Activated CD4-positive, alpha-beta T cell treated with anti-CD3 and anti-CD28 coated beads, Interleukin-2, amount 50 U/mL, for 4 hours (primary cell): Measurements from ENCODE around the gene DBNL.

Experiments
- DNase-seq, 2 experiments: peaks; one replicate each; pipeline ENCODE4 v3.0.0-alpha.2; 2020

DBNL gene

DNA sequence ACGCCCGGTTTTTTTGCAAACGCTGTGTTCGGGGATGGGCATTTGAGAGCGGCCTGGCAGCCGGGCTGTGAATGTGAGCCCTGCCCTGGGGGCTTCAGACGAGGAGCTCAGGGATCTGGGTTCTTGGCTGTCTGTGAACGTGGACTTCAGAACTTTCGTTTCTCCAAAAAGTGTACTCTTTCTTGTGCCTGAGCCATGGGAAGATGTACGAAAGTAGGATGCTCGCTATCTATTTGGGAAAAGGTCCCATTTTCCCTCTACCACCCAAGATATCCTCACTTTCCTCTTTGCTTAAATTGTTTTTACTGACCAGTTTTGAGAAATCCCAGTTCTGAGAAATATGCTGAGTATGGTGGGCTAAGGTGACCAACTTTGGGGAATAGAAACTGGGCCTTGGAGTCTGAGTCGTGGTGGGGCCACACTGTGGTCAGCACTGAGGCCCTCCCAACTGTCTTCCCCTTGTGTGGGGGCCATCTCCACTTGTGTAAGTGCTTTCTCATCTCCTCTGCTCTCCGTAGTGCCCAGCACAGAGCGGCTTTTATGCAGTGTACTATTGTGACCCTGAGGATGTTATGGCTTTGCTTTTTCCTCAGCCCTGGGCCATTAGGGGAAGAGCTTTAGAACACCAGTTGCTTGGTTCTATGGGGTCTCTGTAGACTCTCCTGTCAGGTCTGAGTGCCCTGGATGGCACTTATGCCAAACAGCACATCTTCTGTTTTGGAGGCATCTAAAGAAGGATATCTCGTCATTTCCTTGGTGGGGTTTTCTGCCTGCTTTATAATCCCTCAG is 918 bp downstream of the DBNL start:
- no peak for DNase-seq

DNA sequence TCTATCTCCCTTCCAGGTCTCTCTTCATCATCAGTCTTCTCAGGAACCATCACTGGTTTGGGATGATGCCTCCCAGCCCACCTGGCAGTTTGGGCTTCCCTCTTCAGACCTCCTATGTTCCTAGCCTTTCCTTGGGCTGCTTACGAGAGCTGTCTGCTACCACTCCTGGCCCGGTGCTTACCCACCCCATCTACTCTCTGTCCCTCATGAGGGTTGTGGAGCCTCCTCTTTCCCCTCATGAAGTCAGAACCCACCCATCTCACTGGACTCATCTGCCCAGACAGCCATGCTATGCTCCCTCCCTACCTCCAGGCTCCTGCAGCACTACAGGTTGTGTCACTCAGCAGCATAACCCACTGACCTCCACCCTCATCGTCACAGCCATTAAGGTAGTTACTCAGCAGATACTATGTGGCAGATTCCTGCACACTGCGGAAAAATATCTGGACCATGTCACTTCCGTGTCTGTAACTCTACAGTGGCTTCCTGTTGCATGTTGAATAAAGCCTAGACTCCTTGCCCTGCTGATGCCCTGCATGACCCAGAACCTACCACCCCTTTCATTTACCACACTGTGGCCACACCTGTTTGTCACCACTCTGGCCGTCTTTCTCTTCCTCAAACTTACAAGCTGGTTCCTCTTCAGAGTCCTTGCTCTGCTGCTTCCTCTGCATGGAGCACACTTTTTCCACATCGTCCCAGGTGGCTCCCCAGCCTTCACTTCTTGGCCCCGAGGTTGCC is 2.0 kb downstream of the DBNL start:
- DNase-seq: no peak

DNA sequence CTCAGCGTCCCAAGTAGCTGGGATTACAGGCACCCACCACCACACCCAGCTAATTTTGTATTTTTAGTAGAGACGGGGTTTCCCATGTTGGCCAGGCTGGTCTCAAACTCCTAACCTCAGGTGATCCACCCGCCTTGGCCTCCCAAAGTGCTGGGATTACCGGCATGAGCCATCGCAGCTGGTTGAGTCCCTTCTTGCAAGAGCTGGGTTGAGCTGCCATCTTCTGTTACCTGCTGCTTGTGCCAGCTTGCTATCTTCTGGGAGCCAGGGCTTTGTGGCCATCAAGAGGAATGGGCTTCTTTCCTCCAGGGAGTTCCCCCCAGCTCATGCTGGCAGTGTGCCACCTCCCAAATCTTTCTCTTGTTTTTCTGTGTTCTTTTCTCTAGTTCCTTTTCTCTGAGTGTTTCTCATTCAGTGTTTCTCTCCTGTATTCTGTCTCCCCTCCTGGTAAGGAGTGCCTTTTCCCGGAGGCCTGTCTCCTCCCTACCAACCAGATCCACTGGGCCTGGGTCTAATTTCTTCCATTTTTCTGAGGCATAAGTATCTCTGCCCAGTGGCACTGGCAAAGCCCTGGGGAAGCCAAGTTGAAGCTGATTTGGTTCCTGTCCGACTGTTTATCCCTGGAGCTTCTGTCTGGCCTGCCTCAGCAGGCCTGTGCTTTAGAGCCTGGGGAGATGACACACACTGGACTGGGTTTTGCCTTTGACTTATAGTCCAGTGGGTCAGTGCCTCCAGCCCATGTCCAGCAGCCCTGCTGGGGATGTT is 3.7 kb downstream of the DBNL start:
- no peak for DNase-seq

DNA sequence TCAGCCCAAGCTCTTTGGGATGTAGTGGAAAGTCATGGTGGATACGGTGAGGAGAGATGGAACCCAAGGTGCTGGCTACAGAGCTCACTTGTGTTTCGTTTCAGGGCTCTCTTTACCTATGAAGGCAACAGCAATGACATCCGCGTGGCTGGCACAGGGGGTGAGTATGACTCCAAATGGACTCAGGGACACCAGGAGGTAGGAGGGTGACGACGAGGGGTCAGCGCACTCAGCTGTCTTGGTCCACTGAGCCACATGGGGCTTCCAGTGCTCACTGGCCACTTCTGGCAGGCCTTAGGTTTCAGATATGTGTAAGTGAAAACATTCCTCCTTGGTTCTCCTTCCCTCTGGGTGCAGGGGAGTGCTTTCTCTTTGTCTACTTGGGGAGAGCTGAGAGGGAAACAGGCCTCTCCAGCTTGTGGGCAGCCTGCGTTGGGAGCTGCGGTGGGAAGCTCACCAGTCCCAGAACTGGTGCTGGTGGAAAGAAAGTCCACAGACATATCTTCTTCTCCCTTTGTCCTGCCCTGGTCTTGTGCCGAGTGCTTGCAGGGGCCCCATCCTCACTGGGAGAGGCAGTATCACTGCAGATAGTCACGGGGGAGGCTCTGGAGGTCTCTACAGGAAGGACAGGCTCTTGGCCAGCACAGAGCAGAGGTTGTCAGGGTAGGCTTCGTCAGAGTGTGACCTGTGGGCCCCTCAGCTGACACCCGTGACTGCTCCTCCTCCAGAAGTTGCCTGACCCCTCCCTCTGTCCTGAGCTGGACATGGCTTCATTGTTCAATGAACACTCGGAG is 5.8 kb downstream of the DBNL start:
- DNase-seq: no peak

DNA sequence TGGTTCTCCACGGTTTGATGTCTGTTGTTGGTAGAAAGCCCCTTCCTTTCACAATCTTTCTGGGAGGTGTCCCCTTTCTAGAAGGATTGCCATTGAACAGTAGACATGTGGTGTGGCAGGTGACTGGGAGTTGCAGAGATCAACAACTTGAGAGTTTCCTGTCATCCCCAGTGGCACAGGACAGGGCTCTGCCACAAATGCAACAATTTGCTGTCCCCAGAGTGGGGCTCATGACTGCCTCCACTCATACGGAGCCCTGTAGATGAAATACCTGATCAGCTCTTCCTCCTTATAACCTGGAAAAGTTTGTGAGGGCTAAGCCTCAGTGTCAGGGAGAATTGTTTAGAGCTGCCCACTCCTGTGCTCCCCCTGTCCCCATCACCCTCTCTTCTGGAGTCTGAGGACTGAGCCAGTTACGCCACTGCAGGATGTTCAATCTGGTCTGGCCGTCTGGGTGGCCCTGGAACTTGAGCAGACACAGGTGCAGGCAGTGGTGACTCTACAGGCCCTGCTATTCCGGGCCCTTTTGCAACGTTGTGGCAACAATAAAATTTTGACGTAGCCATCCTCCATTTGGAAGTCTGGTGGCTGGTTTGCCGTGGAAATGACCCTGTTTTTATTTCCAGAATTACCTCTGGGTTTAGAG is 6.5 kb downstream of the DBNL start:
- no peak for DNase-seq

DNA sequence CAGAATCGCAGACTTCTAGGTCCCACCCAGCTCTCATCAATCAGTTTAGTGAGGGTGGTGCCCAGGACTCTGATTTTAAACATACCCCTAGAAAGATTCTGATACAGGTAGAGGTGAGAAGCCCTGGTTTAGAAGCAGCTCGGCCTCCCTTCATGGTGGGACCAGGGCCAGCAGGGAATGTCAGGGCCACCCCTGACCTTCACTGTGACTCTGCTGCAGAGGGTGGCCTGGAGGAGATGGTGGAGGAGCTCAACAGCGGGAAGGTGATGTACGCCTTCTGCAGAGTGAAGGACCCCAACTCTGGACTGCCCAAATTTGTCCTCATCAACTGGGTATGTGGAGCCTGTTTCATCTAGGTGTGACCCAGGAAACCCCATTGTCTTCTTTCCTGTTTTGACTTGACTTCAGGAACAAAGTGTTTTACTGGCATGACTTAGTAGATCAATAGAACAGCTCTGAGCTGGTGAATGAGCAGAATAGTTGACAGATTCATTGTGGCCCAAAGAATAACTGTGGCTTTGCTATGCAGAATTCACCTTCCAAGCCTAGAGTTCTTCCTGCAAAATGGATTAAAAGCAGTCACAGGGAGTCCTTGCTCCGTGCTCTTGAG is 7.2 kb downstream of the DBNL start:
- DNase-seq: no peak

DNA sequence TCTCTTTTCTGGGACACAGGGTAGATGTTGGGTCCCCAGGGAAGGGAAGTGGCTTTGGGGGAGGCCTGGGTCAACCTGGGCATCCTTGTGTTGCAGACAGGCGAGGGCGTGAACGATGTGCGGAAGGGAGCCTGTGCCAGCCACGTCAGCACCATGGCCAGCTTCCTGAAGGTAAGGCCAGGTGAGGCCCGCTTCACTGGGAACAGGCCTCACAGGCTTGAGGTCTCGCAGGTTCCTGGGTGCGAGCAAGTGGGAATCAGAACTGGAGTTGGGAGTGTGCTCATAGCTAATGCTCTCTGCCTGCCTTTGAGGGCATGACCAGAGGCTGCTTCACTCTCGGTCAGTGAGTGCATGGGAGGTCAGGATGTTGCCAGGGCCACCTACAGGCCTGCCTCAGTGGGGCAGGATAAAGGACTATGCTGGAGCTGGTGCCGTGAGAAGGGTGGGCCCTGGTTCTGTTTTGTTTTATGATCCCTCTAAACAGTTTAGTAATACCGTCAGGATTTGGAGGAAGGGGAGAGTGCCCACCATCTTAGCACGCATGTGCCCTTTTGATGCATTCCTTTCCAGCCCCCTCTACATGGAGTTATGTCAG is 8.4 kb downstream of the DBNL start:
- no peak for DNase-seq

DNA sequence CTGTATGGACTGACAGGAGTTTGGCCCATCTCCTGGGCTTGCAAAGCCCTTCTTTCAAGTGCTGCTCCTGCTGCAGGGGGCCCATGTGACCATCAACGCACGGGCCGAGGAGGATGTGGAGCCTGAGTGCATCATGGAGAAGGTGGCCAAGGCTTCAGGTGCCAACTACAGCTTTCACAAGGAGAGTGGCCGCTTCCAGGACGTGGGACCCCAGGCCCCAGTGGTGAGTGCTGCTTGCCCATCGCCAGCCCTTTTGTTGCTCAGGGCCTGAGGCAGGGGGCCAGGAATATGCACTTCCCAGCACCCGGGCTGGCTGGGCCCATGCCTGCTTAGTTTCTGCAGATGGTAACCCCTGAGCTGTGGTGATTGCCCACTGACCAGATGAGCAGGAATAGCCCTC is 12.2 kb downstream of the DBNL start:
- no peak for DNase-seq

DNA sequence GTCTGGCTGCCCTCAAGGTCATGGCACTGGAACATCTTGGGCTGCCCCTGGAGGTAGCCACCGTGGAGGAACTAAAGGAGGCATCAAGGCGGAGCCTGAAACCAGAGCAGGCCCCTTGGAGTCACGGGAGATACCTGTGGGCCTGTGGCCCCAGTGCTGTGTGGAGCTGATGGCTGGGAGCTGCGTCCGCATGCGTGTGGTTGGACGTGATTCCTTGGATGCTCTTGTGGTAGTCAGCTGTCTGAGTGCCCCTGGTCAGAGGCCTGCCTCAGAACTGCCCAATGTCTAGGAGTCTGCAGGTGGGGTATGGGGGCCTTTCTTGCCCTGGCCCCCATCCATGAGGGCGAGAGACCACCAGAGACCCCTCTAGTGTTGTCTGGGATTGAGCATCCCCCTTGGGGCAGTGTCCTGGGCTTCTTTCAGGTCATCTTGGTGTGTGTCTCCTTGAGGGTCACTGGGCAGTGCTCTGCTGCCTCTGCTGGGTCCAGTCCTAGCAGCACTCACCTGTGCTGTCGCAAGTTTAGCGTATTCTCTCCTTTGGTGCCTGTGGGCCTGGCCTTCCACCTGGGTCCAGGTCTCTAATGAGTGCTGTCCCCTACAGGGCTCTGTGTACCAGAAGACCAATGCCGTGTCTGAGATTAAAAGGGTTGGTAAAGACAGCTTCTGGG is 12.8 kb downstream of the DBNL start:
- DNase-seq: no peak

DNA sequence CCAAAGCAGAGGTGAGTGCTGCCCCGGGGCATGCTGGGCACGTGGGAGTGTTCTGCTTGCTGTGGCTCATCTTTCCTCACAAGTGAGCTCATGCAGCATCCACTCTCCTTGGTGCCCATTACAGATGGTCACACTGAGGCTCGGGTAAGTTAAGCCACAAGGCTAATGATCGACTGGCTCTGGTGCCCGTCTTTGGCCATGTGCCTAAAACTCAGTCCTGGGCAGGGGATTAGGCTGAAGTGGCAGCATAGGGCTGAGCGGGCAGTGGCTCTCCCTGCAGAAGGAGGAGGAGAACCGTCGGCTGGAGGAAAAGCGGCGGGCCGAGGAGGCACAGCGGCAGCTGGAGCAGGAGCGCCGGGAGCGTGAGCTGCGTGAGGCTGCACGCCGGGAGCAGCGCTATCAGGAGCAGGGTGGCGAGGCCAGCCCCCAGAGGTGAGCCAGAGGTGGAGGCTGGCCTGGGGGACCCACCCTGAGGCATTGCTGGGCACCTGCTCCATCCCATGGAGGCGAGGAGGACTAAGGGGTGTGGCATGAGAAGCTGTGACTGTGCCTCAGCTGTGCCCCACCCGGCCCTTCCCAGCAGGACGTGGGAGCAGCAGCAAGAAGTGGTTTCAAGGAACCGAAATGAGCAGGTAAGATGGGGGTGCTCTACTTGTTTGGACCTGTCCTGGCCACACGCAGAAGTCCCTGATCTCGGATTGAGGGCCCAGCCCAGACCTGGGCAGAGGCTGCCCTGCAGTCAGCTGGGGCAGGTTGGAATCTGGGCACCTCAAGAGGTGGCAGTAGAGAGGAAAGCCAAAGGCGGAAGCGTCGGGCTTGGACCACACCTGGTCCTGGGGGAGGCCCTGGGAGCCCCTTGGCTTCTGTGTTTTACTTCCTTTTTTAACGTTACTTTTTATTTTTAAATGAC is 13.6 kb downstream of the DBNL start:
- no peak for DNase-seq

DNA sequence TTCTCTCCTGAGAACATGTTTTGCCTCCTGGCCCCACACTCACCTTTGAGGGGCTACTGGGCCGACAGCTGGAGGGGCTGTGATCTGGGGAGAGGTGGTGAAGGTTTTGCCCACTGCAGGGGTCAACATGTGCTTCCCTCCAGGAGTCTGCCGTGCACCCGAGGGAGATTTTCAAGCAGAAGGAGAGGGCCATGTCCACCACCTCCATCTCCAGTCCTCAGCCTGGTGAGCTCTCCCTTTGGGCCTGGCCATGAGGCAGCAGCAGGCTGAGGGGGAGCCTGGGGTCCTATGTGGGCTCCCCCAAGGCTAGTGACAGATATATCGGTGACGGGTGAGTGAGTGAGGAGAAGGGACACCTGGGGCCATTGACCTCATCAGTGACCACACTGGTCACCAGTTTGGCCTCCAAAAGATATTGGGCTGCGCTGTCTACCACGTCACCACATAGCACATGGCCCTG is 14.3 kb downstream of the DBNL start:
- DNase-seq: no peak

DNA sequence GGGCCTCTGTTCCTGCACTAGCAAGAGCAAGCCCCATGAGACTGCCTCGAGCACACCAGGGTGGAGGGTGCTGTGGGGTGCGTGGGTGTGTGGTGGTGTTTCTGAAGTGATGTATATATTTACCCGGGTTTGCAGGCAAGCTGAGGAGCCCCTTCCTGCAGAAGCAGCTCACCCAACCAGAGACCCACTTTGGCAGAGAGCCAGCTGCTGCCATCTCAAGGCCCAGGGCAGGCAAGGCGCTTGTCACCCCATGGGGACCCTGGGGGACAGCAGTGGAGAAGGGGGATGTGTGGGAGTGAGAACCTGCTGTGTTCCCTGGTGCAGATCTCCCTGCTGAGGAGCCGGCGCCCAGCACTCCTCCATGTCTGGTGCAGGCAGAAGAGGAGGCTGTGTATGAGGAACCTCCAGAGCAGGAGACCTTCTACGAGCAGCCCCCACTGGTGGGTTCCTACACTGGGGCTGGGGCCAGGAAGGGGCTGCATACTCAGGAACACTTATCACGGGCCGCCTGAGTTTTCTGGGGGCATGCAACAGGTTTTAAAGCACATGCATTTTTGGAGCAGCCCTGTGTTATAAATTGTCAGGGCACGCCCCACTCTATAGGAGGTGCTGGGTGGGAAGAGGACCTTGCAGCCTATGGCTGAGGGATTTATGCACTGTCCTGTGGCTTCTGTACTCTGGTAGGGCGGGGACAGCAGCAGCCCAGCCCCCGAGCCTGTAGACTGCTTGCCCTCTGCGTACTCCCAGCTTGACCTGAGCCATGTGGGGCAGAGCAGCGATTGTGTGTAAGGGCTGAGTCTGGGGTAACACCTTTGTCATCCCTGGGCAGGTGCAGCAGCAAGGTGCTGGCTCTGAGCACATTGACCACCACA is 15.0 kb downstream of the DBNL start:
- no peak for DNase-seq

DNA sequence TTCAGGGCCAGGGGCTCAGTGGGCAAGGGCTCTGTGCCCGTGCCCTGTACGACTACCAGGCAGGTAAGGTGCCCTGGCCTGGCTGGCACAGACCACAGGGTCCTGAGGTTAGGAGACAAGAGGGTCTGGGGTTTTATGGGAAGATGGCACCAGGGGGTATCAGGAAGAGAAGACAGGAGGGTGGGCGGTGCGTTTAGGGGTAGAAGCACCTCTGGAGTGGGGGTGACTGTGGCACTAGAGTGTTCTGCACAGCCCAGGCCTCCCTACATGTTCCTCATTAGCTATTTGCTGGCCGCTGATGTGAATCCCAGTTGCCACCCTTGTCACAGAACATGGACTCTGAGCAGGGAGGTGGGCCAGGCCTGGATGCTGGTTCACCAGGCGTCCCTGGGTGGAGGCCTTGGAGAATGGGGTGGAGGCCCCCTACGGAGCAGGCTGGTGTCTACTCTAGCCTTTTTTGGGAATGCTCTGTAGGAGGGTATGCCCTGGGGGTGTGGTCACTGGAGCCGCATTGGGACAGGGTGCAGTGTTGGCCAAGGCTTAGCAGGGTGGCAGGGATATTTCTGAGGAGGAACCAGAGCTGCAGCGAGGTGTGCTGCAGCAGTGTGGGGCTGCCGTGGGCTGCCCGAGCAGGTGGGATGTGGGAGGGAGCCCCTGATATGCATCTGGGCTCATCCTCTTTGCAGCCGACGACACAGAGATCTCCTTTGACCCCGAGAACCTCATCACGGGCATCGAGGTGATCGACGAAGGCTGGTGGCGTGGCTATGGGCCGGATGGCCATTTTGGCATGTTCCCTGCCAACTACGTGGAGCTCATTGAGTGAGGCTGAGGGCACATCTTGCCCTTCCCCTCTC is 15.8 kb downstream of the DBNL start:
- DNase-seq: no peak

DNA sequence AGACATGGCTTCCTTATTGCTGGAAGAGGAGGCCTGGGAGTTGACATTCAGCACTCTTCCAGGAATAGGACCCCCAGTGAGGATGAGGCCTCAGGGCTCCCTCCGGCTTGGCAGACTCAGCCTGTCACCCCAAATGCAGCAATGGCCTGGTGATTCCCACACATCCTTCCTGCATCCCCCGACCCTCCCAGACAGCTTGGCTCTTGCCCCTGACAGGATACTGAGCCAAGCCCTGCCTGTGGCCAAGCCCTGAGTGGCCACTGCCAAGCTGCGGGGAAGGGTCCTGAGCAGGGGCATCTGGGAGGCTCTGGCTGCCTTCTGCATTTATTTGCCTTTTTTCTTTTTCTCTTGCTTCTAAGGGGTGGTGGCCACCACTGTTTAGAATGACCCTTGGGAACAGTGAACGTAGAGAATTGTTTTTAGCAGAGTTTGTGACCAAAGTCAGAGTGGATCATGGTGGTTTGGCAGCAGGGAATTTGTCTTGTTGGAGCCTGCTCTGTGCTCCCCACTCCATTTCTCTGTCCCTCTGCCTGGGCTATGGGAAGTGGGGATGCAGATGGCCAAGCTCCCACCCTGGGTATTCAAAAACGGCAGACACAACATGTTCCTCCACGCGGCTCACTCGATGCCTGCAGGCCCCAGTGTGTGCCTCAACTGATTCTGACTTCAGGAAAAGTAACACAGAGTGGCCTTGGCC is 16.6 kb downstream of the DBNL start:
- no peak for DNase-seq

DNA sequence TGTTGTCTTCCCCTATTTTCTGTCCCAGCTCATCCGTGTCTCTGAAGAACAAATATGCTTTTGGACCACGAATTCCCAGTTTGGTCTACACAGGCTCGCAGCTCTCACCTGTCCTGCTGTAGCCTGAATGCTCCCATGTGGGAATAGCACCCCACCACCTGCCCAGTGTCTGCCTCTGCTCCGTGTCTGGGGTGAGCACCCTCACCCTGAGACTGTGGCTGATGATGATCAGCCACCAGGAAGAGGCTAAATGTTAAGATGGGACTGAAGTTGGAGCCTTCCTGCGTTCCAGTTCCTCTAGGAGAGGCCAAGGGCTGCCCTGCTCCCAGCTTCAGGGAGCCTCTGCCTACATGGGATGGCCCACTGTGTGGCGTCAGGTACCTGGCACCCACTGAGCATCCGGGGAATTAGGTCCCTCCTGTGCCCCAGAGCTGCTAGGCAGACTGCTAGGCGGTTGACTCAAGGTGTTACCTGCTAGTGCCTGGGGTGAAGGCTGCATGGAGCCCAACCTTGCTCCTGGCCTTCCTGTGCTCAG is 17.2 kb downstream of the DBNL start:
- no peak for DNase-seq

DNA sequence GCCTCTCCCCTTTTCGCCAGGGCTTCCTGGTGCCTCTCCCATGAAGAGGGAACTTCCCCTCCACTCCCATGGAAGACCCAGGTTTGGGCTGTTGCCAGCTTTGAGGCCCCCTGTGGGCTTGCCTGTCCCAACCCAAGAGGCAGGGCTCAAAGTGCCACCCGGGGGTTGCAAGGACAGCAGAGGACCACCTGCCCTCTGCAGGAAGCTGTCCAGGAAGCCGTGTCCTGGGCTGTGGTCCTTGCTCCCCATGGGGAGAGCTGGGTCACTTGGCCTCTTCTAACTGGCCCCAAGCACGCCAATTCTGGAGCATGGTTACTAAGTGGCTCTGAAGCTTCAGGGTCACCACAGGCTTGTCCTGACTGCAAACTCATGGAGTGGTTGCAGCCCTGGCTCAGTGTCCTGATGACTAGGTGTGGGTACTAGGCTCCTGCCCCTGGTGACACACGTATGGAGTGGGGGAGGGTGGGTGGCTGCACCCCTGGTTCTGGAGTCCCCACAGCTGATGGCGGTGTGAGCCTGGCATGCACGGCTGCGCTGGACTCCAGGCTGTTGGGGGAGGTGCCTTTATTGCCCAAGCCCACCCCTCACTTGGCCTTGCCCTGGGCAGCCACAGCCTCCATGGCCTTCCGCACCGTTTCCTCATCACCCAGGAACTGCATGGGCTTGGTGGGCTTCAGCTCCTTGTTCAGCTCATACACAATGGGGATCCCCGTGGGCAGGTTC is 17.8 kb downstream of the DBNL start:
- no peak for DNase-seq
